HG02870 (cell line): ENCODE results near the gene CTNND2.

Source experiments
- ATAC-seq: cut with Tn5 transposase; IDR thresholded peaks from one replicate; pipeline ENCODE4 v1.9.1; 2021; ENCODE audit warnings: mild to moderate bottlenecking, moderate library complexity; ENCODE audit not compliant: unreplicated experiment

CTNND2 gene

DNA sequence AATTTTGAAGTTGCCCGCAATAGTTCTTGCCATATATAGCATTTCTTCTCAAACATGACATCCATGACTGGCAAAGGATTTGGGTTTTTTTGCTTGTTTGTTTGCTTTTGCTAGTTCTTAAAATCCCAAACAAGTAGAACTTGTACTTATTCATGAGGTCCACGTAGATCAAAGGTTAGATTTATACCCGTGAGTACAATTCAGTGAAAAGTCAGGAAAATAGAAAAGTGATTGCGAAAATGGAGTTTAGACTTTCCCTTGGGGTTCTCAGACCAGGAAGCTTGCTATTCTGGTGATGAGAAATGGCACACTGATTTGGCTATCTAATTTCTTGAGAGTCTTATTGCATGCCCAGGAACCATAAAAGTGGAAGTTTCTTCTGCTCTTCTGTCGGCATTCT, 304.7 kb downstream of the CTNND2 start:
- no peak for ATAC-seq

DNA sequence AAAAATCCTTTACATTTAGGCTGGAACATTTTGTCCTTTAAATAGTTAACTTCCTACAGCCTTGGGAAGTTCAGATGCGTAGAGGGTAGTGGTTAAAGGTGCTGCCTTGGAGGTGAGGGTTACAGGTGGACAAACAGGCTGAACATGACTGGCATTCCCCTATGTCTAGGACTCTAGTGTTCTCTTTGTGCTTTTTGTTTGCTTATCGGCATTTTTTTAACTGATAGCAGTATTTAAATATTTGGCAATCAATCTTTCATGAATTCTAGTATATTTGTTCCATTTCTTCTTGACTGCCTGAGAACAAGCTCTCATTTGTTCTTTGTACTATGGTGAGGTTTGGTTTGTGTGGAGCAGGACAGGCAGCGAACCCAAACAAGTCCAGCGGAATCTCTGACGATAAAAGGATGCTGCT, 307.6 kb downstream of the CTNND2 start:
- no peak for ATAC-seq

DNA sequence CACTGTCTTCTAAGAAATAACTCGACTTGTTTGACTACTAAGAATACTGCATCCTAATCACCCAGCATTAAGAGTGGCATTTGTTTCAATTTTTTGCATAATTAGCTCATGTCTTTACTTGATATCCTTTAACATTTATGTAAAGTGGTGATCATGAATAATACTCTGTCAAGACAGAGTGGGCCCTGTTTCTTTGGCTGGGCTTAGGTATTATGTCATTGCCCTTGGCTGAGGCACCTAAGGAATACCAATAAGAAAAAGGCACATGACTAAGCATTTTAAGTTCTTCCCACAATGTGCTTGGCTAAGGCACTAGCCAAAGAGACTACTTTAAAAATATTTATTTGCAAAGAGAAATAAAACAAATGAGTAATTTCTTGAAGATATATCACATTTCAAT, 308.1 kb downstream of the CTNND2 start:
- ATAC-seq = no peak

- ATAC-seq = no peak
These were observed 309.2 kb downstream of the CTNND2 start for GRCh38 chr5:11595045-11595444.

- ATAC-seq = no peak
These were observed 310.2 kb downstream of the CTNND2 start for GRCh38 chr5:11594021-11594420.

GRCh38 chr5:11590475-11590874, 313.8 kb downstream of the CTNND2 start:
- no peak for ATAC-seq

GRCh38 chr5:11588803-11589202, 315.4 kb downstream of the CTNND2 start:
- ATAC-seq = no peak

GRCh38 chr5:11584017-11584416, 320.2 kb downstream of the CTNND2 start:
- no peak for ATAC-seq

DNA sequence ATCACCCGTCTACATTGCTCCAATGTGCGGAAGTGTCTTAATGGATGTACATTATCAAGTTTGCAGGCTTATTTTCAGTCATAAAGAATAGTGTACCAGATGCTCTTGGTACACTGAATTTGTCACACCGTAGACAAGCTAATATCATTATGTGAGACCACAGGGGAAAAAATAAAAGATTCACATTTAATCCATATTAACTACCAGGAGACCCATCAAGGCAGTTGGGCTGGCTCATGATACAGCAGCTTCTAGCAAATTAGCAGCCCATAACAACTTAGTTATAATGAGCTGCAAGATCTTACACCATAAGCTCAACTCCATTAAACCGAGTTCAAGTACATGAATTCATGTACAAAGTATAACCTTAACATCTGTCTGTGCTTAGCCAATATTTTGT, 324.9 kb downstream of the CTNND2 start:
- no peak for ATAC-seq

DNA sequence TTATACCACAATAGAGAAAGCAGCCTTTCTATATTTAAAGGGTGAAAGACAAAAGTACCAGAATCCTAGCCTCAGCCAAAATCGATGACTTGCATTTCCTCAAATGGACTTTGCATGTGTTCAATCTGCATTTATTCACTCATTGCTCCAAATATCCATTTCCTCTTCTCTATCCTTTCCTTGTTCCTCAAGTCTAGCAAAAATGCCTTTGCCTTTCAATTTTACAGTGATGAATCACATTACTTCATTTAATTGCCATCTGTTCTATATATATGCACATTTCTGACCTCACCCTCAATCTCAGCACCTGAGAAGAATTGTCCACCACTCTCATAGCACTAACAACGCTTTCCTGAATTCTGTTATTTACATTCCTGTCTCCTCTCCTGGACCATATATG, 329.5 kb downstream of the CTNND2 start:
- no peak for ATAC-seq

- ATAC-seq = no peak
These were observed 330.9 kb downstream of the CTNND2 start for GRCh38 chr5:11573140-11573992.

- ATAC-seq = no peak
These were observed 339.5 kb downstream of the CTNND2 start for GRCh38 chr5:11564706-11565105.

- no peak for ATAC-seq
These were observed 340.4 kb downstream of the CTNND2 start for GRCh38 chr5:11563822-11564221.

DNA sequence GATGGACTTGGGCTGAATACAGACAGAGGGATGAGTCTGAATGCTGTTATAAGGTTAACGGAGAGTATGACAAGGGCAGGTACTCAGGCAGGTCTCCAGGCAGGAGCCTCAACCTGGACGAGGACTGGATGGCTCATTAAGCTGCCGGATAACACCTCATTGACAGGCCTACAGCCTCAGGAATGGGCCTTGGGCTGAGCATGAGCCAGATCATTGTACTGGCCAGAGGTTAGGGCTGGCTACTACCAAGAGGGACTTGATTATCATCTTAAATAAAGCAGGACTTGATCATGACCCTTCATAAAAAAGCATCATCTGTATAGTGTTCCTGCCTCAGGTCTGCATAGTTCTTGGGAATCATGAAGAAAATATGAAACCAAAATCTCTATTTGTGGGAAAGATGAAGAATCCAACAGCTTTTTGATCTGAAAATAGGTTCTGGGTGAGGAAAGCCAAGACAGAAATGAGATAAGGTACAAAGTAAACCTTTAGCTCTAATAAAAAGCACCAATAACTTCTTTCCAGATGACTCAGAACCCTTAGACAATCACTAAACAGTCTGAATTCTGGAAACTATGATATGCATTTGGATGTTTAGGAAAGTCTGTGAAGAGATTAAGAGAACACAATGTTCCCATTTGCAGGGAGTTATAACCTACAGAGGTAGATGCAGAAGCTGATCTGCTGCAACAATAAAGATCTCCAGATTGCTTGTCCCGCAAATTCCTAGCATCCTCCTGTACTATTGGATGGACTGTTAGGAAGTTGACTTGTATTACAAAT, 343.1 kb downstream of the CTNND2 start:
- ATAC-seq = no peak

- no peak for ATAC-seq
These were observed 347.2 kb downstream of the CTNND2 start for GRCh38 chr5:11557063-11557462.

- no peak for ATAC-seq
These were observed 349.1 kb downstream of the CTNND2 start for GRCh38 chr5:11555171-11555570.

DNA sequence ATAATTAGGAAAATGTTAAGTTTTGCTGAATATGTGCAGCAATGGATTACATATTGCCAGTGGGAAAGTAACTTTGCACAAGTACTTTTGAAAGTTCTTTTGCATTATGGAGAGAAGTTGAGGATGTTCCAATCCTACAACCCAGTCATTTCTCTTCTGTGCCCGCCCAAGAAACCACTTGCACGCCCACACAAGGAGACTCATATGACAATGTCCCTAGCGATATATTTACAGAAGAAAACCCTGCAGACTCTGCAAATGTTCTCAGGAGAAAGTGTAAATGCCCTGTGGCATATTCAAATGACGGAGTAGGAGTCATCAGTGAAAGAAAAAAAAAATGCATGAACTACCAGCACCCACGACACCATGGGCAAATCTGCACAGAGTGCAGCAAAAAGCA, 356.5 kb downstream of the CTNND2 start:
- ATAC-seq = no peak

DNA sequence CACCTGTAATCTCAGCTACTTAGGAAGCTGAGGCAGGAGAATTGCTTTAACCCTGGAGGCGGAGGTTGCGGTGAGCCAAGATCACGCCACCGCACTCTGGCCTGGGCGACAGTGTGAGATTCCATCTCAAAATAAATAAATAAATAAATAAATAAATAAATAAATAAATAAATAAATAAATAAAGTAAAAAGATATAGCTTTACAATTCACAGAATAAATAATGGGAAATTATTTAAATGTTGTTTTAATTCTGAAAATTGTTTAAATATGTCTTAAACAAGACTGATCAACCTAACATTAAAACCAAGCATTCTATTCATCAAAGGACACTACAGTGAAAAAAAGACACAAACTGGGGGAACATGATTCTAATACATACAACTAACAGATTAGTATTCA, 357.1 kb downstream of the CTNND2 start:
- ATAC-seq = no peak

- ATAC-seq = no peak
These were observed 364.1 kb downstream of the CTNND2 start for GRCh38 chr5:11540112-11540511.

DNA sequence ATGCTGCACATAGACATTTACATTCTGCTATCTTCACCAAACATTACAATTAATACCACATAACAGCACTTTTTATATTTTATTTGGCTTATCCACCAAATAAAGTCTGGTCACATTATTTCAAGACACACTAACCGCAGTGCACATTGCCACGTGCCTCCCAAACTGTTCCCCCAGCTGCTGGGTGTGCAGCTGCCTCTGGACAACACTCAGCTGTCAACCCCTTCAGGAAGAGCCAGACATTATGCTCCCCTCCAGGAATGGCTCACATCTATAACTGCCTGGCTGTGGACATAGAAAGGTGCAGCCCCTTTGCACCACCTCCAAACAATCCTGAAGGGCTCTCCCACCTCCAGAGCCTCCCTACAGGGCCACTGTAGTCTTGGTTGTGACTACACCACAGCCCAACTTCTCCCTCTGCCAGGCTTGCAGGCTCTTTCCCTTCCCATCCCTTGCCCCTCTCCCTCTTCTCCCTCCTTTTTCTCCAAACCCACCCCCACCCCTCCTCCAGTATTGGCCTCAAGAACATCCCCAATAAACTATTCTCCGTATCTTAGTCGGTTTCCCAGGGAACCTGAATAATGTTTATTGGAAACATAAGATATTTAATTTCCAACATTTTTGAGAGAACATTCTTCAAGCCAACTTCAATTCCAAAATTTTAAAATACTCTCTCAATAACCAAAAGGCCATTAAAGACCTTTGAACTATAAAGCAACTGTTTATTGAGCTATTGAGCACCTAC, 372.3 kb downstream of the CTNND2 start:
- no peak for ATAC-seq

DNA sequence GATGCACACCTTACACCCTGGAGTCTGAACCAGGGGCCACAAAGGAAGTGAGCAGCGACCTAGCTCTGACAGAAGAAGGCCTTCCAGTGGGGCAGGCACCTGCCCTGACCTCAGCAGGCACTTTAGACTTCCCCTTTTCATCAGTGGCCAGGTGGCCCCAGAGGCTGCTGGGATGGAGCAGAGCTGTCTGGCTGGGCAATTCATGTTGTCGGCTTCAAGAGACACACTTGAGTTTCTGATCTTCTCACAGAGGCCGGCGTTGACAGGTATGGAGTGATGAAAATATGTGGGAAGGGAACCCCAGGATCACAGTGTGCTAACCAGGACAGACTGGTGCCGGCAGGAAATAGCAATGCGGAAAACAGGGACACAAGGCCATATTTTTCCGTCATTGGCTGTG, 375.5 kb downstream of the CTNND2 start:
- no peak for ATAC-seq
